Neural cell (in vitro differentiated cells): ENCODE data around the gene C1orf21. TPM values are rescaled to one million over a fixed set of nuclear protein-coding genes. Genes with fewer than 3 reads are reported as not detected.

Experiments
- H2AFZ ChIP-seq: fragments of 200-600, 300-800 bp; sonication (generic), shearing (Covaris generic); 2 replicates; pipeline ENCODE4 v1.6.0; 2014; ENCODE audit warnings: low read depth, mild to moderate bottlenecking, antibody characterized with exemption, low read length, moderate library complexity
- H3F3A ChIP-seq: fragments of 200-600 bp; shearing (Covaris generic); 2 replicates; pipeline ENCODE4 v1.6.1; 2016; ENCODE audit warnings: mild to moderate bottlenecking, moderate library complexity, mixed read lengths, antibody characterized with exemption, low read length; ENCODE audit not compliant: insufficient read depth, poor library complexity, severe bottlenecking
- H3K27ac ChIP-seq: fragments of 200-600, 300-800 bp; sonication (generic), shearing (Covaris generic); 2 replicates; pipeline ENCODE4 v1.5.1; 2014; ENCODE audit warnings: mild to moderate bottlenecking, low read length, moderate library complexity
- H3K27me3 ChIP-seq: fragments of 300-800, 200-600 bp; sonication (generic), shearing (Covaris generic); 2 replicates; pipeline ENCODE4 v1.6.0; 2014; ENCODE audit warnings: mild to moderate bottlenecking, low read depth, low read length, moderate library complexity; ENCODE audit not compliant: insufficient read depth
- H3K36me3 ChIP-seq: fragments of 300-800, 200-600 bp; sonication (generic), shearing (Covaris generic); 2 replicates; pipeline ENCODE4 v1.5.1; 2014; ENCODE audit warnings: mild to moderate bottlenecking, antibody characterized with exemption, low read length, moderate library complexity; ENCODE audit not compliant: insufficient read depth
- H3K4me2 ChIP-seq: fragments of 300-800, 200-600 bp; sonication (generic), shearing (Covaris generic); 2 replicates; pipeline ENCODE4 v1.6.0; 2014; ENCODE audit warnings: mild to moderate bottlenecking, low read length
- H3K4me3 ChIP-seq: fragments of 300-800, 200-600 bp; sonication (generic), shearing (Covaris generic); 2 replicates; pipeline ENCODE4 v1.5.1; 2014; ENCODE audit warnings: mild to moderate bottlenecking, low read length, moderate library complexity
- H3K79me2 ChIP-seq: fragments of 200-600 bp; shearing (Covaris generic); replicated peaks from 2 replicates; pipeline ENCODE4 v1.6.0; 2014; ENCODE audit warnings: mild to moderate bottlenecking, low read length, moderate library complexity; ENCODE audit not compliant: insufficient read depth
- H3K9ac ChIP-seq: fragments of 300-800, 200-600 bp; sonication (generic), shearing (Covaris generic); 2 replicates; pipeline ENCODE4 v1.6.1; 2016; ENCODE audit warnings: mild to moderate bottlenecking, low read length, mixed read lengths
- H3K9me2 ChIP-seq: fragments of 200-600 bp; shearing (Covaris generic); 2 replicates; pipeline ENCODE4 v1.6.1; 2016; ENCODE audit warnings: mild to moderate bottlenecking, low read length, mixed read lengths; ENCODE audit not compliant: insufficient read depth
- H3K9me3 ChIP-seq: fragments of 200-600, 300-800 bp; sonication (generic), shearing (Covaris generic); 2 replicates; pipeline ENCODE4 v1.6.1; 2016; ENCODE audit warnings: mild to moderate bottlenecking, mixed run types, low read length, moderate library complexity, mixed read lengths
- H4K20me1 ChIP-seq: fragments of 200-600 bp; shearing (Covaris generic); 2 replicates; pipeline ENCODE4 v1.6.1; 2016; ENCODE audit warnings: mild to moderate bottlenecking, mixed run types; ENCODE audit not compliant: insufficient read depth
- EP300 ChIP-seq: fragments of 450-650 bp; conservative IDR thresholded peaks from 2 replicates; pipeline ENCODE4 v1.6.1; 2014; ENCODE audit warnings: antibody characterized with exemption, mild to moderate bottlenecking, moderate library complexity; ENCODE audit not compliant: poor library complexity, severe bottlenecking
- EZH2 ChIP-seq: fragments of 200-600, 300-800 bp; shearing (Covaris generic), sonication (generic); IDR thresholded peaks from 2 replicates; pipeline ENCODE4 v1.6.1; 2014; ENCODE audit warnings: antibody characterized with exemption, low read length, borderline replicate concordance, mild to moderate bottlenecking; ENCODE audit not compliant: insufficient read depth, poor library complexity, severe bottlenecking
- MXI1 ChIP-seq: fragments of 450-650 bp; conservative IDR thresholded peaks from 2 replicates; pipeline ENCODE4 v1.6.1; 2014; ENCODE audit warnings: antibody characterized with exemption, mild to moderate bottlenecking; ENCODE audit not compliant: poor library complexity, severe bottlenecking
- POLR2AphosphoS5 ChIP-seq: IDR thresholded peaks from 2 replicates; pipeline ENCODE4 v1.6.1; 2012
- RAD21 ChIP-seq: fragments of 450-650 bp; conservative IDR thresholded peaks from 2 replicates; pipeline ENCODE4 v1.6.1; 2014; ENCODE audit warnings: antibody characterized with exemption, mild to moderate bottlenecking, moderate library complexity
- SMC3 ChIP-seq: fragments of 450-650 bp; conservative IDR thresholded peaks from 2 replicates; pipeline ENCODE4 v1.6.1; 2014; ENCODE audit warnings: antibody characterized with exemption, mild to moderate bottlenecking, moderate library complexity; ENCODE audit not compliant: poor library complexity
- TAF1 ChIP-seq: IDR thresholded peaks from 2 replicates; pipeline ENCODE4 v1.6.1; 2012; ENCODE audit warnings: low read depth
- polyA plus RNA-seq: library from polyadenylated mRNA; depleted of rRNA; stranded (reverse); fragments of >200 nt; gene quantifications from 2 replicates; pipeline ENCODE4 v1.2.3, GENCODE V29; 2014
- TF ChIP-seq, protein P1 (sequence below): IDR thresholded peaks from 2 replicates; pipeline ENCODE4 v1.6.1; 2012; ENCODE audit warnings: borderline replicate concordance
- TF ChIP-seq, protein P2 (sequence below): fragments of 450-650 bp; IDR thresholded peaks from 2 replicates; pipeline ENCODE4 v1.5.1; 2014; ENCODE audit warnings: antibody characterized with exemption, mild to moderate bottlenecking, moderate library complexity; ENCODE audit not compliant: poor library complexity, severe bottlenecking

Gene C1orf21
- polyA plus RNA-seq, 1 donor from 2014 or later: 21.1 TPM

DNA sequence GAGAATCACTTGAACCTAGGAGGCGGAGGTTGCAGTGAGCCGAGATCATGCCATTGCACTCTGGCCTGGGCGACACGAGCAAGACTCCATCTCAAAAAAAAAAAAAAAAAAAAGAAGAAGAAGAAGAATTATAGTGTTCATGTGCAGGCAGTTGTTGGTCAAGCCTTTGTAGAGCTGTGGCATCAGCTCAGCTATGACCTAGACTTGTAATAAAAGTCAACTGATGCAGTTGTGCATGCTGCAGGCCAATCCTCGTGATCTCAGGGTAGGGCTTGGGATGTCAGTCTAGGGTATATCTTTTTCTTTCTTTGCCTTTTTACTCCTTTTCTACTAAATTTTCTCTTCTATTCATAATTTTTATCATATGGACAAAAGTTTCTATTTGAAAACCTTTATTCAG lies 76.2 kb downstream of the C1orf21 start:
- Histone ChIP-seq H3K4me3 (no peak overlapping the region), H3K27ac (no peak overlapping the region), H4K20me1 (no peaks in the 10 kb centered on the region), H3K27me3 (no peaks in the 10 kb centered on the region), H3K36me3 (no peaks in the 10 kb centered on the region), H3K9ac (no peak overlapping the region), H3F3A (no peaks in the 10 kb centered on the region), H3K4me2 (no peak overlapping the region), H3K9me3 (no peaks in the 10 kb centered on the region), H3K79me2 (no peaks in the 10 kb centered on the region), H3K9me2 (no peaks in the 10 kb centered on the region), H2AFZ (no peak overlapping the region)
- no peak for TF ChIP-seq SMC3
- TF ChIP-seq, protein P1, sequence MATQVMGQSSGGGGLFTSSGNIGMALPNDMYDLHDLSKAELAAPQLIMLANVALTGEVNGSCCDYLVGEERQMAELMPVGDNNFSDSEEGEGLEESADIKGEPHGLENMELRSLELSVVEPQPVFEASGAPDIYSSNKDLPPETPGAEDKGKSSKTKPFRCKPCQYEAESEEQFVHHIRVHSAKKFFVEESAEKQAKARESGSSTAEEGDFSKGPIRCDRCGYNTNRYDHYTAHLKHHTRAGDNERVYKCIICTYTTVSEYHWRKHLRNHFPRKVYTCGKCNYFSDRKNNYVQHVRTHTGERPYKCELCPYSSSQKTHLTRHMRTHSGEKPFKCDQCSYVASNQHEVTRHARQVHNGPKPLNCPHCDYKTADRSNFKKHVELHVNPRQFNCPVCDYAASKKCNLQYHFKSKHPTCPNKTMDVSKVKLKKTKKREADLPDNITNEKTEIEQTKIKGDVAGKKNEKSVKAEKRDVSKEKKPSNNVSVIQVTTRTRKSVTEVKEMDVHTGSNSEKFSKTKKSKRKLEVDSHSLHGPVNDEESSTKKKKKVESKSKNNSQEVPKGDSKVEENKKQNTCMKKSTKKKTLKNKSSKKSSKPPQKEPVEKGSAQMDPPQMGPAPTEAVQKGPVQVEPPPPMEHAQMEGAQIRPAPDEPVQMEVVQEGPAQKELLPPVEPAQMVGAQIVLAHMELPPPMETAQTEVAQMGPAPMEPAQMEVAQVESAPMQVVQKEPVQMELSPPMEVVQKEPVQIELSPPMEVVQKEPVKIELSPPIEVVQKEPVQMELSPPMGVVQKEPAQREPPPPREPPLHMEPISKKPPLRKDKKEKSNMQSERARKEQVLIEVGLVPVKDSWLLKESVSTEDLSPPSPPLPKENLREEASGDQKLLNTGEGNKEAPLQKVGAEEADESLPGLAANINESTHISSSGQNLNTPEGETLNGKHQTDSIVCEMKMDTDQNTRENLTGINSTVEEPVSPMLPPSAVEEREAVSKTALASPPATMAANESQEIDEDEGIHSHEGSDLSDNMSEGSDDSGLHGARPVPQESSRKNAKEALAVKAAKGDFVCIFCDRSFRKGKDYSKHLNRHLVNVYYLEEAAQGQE: no peak
- TF ChIP-seq POLR2AphosphoS5: no peak
- TF ChIP-seq TAF1: no peak
- no peak for TF ChIP-seq RAD21
- no peak for TF ChIP-seq EZH2
- TF ChIP-seq MXI1: no peak
- TF ChIP-seq, protein P2, sequence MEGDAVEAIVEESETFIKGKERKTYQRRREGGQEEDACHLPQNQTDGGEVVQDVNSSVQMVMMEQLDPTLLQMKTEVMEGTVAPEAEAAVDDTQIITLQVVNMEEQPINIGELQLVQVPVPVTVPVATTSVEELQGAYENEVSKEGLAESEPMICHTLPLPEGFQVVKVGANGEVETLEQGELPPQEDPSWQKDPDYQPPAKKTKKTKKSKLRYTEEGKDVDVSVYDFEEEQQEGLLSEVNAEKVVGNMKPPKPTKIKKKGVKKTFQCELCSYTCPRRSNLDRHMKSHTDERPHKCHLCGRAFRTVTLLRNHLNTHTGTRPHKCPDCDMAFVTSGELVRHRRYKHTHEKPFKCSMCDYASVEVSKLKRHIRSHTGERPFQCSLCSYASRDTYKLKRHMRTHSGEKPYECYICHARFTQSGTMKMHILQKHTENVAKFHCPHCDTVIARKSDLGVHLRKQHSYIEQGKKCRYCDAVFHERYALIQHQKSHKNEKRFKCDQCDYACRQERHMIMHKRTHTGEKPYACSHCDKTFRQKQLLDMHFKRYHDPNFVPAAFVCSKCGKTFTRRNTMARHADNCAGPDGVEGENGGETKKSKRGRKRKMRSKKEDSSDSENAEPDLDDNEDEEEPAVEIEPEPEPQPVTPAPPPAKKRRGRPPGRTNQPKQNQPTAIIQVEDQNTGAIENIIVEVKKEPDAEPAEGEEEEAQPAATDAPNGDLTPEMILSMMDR: no peak
- no peak for TF ChIP-seq EP300

DNA sequence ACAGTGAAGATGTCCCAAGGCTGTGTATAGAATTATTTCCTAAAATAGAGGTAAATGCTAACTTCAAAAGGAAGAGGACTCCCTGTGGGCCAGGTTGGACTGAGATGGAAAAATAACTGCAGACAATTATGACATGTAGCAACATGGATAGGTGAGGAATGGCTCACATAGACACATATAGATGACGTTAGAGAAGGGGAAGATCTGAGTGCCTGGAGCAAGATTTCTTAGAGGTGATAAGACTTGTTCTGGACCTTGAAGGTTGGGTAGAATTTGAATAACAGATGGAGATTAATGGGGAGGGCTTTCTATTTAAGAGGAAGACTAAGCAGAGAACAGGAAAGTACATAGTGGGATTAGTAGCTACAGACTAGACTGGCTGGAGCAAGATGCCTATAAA lies 76.9 kb downstream of the C1orf21 start:
- Histone ChIP-seq H3K4me2 (no peak overlapping the region), H3K79me2 (no peaks in the 10 kb centered on the region), H3K9me3 (no peaks in the 10 kb centered on the region), H3K9me2 (no peaks in the 10 kb centered on the region), H3K4me3 (no peak overlapping the region), H3K9ac (no peak overlapping the region), H3K27ac (no peak overlapping the region), H2AFZ (no peak overlapping the region), H4K20me1 (no peaks in the 10 kb centered on the region), H3F3A (no peaks in the 10 kb centered on the region), H3K36me3 (no peaks in the 10 kb centered on the region), H3K27me3 (no peaks in the 10 kb centered on the region)
- TF ChIP-seq TAF1 (no peak), EZH2 (no peak), EP300 (no peak), RAD21 (no peak), POLR2AphosphoS5 (no peak), SMC3 (no peak), MXI1 (no peak)
- TF ChIP-seq, protein P1: no peak
- TF ChIP-seq, protein P2: no peak
